Measurements from ENCODE around the gene MOXD1.
"Not testable (repeated sequence)": the region's sequence is repeated elsewhere in the genome, so short reads cannot be mapped to it uniquely, and the experiment has no call there.

The MOXD1 gene

DNA sequence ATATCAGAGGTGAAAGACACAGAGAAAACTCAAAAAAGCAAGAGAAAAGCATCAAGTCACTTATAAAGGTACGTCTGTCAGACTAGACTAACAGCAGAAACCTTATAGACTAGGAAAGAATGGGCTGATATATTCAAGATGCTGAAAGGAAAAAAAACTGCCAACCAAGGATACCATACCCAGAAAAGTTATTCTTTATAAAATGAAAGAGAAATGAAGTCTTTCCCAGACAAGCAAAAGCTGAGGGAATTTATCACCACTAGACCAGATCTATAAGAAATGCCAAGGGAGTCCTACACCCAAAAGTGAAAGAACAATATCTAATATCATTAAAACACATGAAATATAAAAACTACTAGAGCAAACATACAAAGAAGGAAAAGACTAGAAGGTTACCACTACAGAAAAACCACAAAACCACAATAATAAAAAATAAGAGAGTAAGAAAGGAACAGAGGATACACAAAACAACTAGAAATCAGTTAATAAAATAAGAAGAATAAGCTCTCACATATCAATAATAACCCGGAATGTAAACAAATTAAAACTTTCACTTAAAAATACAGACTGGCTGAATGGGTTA is 6.2 kb downstream of the MOXD1 start:
- no peak for DNase-seq

- DNase-seq = no peak
Observed at GRCh38 chr6:132392792-132393191, 8.5 kb downstream of the MOXD1 start.

GRCh38 chr6:132392270-132392646 is 9.0 kb downstream of the MOXD1 start:
- no peak for DNase-seq

DNA sequence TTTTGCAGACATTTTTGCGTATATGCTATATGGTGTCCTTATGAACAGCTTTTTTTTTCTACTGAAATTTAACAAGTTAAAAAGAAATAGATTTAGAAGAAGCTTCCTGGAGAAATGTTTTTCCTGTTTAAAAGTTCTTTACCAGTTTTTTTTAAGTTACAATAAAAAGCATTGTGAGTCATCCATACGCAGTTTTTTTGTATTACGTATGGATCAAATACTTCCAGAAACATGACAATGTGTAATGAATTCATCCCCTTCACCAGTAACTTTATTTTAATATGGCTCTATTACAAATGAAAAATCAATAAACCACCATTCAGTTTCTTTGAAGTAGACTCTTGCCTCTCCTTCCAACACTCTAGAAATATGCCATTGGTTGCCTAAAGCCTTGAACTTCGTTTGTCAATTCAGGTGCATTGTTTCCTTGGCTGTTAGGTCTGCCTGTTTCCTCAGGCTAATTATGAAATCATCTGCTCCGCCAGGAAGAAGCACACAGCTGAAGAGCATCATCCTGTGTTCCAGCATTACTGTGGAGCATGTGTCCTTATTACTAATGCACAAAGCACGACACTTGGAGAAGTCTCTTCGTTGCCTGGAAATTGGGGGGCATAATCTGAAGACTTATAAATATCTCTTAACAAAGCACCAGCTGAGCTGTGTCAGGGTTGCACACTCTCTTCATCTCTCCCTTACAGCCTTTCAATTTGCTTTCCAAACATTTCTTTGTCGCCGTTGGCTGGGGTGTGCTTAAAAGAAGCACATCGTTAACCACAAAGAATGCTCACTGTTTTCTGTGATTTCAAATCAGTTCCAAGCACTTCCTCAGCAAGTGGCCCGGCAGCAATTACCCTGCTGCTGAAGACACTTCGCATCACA is 9.6 kb downstream of the MOXD1 start:
- no peak for DNase-seq

DNA sequence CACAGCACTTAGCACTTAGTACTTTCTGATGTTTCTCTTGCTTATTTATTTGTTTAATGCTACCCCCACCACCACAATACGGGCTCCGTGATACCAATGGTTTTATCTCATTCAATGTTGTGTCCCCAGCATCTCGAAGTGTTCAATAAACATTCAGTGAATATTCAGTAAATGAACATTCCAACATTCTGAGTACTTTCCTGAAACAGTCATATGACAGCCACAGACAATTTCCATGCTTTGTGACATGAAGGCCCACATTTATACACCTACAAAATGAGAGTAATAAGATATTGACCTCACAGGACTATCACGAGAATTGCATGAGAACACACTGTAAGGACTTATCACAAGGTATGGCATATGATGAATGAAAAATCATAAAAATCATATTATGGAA is 10.8 kb downstream of the MOXD1 start:
- DNase-seq = no peak

GRCh38 chr6:132390017-132390416 is 11.3 kb downstream of the MOXD1 start:
- no peak for DNase-seq

- DNase-seq = no peak
Observed at GRCh38 chr6:132388291-132388690, 13.0 kb downstream of the MOXD1 start.

- DNase-seq = no peak
Observed at GRCh38 chr6:132382630-132383175, 18.6 kb downstream of the MOXD1 start.

- no peak for DNase-seq
Observed at GRCh38 chr6:132381381-132381780, 19.9 kb downstream of the MOXD1 start.

DNA sequence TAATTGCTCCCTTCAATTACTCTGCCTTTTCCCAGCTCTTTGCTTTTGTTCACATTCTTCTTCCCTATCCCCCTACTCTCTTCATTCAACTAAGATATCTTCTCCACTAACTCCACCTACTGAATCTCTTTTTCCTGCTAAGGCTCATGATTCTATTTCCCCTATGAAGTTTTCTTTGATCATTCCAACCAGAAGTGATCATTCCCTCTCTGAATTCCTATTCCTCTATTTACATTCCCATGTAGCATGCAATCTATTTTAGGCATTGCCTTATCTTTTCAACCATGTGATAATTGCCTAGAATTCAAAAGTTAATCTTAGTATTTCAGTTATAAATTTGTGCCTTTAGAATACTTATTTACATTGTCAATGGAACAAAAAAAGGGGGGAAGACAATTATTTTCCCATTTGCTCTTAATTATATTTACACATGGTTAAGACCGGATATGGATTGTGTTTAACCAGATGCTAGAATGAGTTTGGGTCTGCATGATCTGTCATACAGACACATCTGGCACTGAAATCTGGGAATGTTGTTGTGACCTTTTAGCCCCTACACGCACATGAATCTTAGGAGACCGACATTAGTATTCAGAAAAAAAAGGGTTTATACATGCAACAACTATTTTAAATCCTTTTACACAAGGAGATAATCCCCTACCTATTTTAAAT is 20.8 kb downstream of the MOXD1 start:
- no peak for DNase-seq

GRCh38 chr6:132369526-132369925 is 31.7 kb downstream of the MOXD1 start:
- no peak for DNase-seq

DNA sequence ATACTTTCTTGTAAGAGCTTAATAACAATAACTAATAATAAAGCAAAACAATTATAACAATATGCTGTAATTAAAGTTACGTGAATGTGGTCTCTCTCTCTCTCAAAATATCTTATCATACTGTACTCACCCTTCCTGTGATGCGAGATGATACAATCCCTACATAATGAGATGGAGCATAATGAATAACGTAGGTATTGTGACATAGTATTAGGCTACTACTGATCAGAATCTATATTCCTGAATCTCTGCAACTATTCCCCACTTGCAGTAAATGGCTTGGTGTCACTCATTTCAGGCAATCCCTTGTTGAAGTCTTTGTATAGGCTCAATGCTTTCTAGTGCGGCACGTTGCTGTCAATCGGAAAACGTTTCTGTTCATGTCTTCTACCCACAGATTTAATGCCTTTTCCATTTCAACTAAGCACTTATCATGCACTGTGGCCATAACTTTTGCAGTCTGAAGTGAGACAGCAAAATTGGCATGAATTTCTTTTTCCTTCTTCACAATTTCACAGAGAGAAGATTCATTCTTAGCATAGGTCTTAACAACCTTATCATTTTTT is 32.3 kb downstream of the MOXD1 start:
- no peak for DNase-seq

GRCh38 chr6:132365281-132365907 is 35.9 kb downstream of the MOXD1 start:
- DNase-seq = no peak

DNA sequence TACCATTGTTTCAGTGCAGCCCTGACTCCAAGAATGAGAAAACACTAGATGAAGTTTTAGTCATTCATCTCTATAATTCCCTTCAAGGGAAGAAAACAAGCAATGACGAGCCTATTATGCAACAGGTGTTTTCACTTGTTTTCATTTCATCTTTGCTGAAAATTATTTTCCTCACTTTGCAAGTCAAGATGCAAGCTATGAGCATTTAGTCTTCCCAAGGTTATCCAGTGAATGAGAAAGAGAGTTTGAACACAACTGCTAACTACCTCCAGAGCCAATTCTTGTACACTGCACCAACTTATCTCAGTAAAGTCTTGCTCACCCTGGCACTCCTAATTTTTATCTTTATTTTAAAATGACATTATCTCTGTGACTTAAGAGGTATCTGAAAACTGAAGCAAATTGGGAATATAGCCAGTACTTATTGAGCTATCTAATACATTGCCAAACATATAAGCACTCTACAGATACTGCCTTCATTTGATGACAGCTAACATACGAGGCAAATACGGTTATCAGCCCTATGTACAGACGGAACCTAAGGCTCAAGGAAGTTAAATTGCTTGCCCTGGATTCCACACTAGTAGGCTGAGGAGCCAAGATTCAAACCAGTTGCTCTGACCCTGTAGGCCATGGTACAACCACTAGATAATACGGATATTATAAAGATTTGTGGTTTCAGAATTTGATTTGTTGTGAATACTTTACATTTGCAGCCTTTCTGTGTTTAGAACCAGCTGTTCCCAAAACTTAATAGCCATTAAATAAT is 36.8 kb downstream of the MOXD1 start:
- DNase-seq = no peak

- no peak for DNase-seq
Observed at GRCh38 chr6:132362442-132363185, 38.7 kb downstream of the MOXD1 start.

- DNase-seq = no peak
Observed at GRCh38 chr6:132361101-132361500, 40.2 kb downstream of the MOXD1 start.

DNA sequence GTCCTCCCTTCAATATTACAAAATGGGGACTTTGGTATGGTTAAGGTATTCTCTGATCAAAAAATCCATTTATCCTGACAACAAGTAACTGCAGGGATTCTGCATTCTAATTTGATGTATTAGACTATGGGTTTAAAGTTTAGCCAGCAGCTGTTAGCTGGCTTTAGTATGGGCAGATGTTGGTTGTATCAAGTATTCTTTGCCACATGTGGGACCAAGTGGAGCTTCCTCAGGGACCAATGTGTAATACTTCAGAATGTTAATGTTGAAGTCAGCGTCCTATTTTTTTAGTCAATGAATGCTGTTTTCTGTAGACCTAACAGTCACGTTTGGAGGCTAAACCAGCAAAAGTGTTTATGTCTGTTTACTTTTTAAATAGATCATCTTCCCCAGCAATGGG is 41.4 kb downstream of the MOXD1 start:
- DNase-seq = no peak

DNA sequence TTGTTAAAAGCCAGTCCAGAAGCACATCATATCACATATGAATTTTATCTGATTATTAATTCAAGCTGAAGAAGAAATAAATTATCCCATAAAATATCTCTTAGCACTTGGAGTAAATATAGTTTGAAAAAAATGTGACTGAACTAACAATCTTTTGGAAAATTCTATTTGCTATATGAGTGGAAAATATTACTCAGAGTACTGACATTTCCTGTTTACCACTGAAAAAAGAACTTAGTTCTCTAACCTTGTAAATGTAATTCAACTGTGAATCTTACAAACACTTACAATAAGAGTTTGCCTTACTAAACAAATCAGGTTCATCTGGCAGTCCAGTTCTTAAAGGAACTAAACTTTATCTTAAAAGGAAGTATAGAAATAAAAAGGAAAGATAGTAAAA is 44.2 kb downstream of the MOXD1 start:
- no peak for DNase-seq

GRCh38 chr6:132354517-132355167 is 46.6 kb downstream of the MOXD1 start:
- peak; percentile 17 for DNase-seq

- DNase-seq = not testable (repeated sequence)
Observed at GRCh38 chr6:132351986-132352385, 49.3 kb downstream of the MOXD1 start.

- DNase-seq = no peak
Observed at GRCh38 chr6:132348231-132348630, 53.0 kb downstream of the MOXD1 start.
